ENCODE data around the gene DLGAP4.

GRCh38 chr20:36314734-36315544 lies 8.8 kb downstream of the DLGAP4 start:
- no peak for TF ChIP-seq CTCF (IDR thresholded peaks at IDR 0.05)
- TF ChIP-seq POLR2A (IDR thresholded peaks at IDR 0.05) = no peak
- no peak for TF ChIP-seq POLR2AphosphoS5 (IDR thresholded peaks at IDR 0.05)
- no peak for TF ChIP-seq EP300 (IDR thresholded peaks at IDR 0.05)

Data from stomach (tissue), 4 donors.